UCSD-AML1 (cell line): ENCODE measurements around the gene RPL22.
A peak's percentile ranks its signal among the peaks of the same experiment; 100 is the strongest.

Experiments used
- DNase-seq: peaks from one replicate; lab custom pipeline; 2025; ENCODE audit not compliant: unreplicated experiment; lab: John Stamatoyannopoulos, UW

Gene RPL22

DNA sequence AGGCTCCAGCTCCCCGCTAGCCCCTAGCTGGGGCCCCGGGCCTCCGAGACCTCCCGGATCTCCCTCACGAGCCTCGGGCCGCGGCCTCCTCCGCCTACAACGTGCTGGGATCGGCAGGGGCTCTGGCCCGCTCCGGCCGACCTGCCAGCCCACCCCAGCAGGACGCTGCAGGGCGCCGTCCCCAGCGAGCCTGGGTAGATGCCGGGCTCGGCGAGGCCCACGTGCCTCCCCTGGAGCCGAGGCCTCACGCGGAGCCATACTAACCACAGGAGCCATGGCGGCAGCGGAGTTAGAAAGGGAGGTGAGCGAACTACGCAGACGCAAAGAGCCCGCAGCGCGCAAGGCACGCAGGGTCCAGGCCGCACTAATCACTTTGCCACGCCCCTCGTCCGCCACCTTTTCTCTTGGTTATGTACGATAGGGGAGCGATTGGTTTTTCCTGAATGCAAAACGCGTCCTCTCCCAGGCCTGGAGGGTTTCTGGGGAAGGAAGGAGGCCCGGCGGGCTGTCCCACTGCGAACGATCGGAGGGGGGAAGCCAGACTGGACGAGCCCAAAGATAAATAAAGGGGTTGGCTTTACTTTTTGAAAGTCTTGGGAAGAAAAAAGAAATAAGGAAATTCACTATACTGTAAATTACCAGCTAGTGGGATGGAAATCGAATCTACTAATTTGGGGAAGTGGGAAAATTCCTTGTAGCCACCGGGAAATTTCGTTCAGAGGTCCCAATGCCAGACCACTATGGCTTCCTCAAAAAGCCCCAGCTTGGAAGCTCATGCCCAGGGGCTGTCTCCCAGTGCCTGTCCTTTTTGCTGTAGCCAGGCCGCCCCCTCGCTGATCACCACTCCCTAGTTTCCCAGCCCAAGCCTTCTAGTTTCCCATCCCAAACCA is at the start of gene RPL22:
Gene RPL22, minus strand, starts transcription at position 298 of the 890 bp plus-strand sequence. Its CDS starts 22 bp downstream, at position 276.
- DNase-seq, result peak; percentile 98

DNA sequence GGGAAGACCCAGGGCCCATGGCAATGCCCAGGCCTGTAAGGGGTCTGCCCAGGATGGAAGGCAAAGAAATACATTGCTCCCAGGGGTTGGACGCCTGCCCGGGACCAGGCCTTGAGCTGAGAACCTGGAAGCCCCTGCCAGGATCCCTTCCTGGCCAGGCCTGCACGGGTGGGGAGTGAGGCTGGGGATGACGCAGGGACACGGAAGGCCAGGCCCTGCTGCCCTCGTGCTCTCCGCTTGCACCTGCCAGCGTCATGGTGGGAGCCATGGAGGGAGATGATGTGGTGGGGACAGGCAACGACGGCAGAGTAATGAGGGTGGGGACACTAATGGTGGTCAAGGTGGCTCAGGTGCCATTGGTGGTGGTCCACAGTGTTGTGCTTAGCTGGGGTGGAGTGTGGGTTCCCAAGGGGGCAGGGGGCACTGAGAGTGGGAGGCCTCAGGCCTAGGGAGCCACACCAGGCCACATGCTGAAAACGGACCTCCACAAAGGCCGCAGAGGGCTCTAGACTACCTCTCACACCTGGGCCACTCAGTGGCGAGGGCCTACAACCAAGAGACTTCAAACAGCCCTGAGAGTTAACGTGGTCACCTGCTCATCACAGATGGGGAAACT is 48.9 kb upstream of the RPL22 start:
- no peak for DNase-seq

DNA sequence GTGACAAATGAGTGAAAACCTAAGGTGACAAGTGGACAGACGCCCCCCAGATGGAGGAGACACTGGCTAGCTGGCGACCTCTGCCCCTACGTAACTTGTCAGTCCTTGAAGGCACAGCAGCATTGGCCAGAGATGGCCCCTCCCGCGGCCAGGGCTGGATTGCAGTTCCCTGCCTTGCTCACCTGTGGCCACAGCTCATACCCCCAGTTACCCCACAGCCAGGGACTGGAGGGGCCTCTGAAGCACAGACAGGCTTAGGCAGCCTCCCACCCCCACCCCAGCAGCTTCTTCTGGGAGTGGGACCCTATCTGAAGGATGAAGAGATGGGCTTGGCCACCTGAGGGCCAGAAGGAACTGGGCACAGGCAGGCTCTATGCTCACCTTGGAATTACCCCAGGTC is 48.3 kb upstream of the RPL22 start:
- no peak for DNase-seq

DNA sequence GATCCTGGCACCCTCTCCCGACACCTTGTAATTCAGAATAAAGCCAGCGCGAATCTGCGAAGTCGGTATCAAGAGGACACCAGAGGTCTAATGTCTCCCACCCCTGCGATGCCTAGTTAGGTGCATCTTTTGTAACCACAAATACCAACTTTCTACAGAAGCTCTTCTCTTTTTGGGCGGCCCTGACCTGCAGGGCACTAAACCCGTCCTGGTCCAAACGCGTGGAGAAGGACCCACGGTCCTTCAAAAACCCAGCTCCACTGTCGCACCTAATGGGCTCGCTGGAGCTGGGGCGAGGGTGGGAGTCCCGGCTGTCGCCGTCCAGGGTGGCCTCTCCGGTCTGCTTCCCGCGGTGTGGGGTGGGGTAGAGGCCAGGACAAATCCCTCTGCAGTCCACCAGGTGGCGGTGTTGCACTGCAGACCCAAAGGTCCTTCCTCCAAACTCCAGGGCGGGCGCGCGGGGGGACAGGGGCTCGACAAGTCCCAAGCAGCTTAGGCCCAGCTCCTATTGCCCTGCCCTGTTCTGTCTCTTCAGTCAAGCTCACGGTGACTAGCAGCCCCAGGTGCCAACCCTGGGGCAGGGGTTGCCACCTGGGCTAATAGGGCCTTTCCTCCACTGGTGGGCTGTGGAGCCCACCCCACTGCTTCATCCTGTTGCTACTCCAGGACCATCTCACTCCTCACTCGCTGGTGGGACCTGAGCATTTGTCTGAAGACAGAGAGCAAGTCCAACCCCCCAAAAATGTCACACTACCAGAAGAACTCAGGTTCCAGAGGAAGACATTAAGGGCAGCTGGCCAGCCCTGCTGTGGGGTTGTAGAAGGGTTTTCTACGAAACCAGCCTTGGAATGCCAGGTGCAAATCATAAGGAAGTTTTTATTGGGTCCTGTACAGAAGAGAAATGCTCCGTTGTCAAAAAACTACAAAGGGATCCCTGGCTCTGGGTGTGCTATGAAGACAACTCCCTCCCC is 47.4 kb upstream of the RPL22 start:
- peak; percentile 69 for DNase-seq

DNA sequence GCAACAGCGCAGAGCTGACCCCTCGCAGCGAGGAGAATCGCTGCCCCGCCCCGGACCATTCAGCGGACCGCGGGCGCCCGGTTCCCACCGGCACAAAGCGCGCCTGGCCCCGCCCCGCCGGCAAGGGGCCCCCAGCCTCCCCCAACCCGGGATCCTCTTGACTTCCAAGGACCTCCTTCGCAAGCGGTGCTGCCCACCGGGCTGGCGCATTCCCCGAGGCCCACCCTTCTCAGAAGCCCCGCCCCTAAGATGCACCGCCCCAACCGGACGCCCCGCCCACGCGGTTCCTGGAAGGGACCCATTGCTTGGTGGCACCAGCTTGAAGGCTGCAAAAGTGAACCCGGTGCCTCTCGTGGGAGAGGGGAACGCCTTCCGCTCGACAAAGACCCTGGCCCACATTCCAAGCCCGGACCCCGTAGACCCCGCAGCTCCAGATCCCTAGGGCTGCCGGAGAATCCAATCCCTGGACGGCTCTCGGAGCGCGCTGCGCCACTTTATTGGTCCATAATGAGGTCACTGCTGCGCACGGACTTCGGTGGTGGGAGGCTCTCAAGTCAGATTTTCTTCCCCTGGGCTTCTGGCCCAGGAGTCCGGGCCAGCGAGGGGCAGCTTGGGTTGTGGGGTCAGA is 46.6 kb upstream of the RPL22 start:
- DNase-seq, result no peak

DNA sequence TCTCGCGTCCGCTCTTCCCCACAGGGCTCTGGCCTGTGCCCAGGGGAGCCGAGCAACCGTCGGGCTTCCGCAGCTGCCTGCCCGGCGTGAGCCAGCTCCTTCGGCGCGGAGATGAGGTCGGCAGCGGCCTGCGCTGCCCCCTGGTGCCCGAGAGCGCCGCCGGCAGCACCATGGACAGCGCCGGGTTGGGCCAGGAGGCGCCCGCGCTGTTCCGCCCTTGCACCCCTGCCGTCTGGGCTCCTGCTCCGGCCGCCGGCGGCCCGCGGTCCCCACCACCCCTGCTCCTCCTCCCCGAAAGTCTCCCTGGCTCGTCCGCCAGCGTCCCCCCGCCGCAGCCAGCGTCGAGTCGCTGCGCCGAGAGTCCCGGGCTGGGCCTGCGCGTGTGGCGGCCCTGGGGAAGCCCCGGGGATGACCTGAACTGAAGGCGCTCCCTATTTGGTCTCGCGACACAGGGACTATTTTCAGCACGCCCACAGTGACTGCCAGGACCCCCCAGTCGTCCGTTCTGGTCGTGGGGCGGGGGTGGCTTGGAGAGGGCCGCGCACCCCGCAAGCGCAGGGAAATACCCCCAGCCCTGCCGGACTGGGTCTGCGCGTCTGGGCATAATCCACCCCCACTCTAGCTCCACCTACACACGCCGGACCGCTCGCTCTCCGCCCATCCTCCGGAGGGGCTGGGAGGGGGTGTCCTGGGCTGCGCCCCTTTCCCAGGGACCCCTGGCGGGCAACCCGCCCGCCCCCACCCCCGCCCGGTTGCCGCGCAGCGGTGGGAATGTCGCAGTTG is 45.9 kb upstream of the RPL22 start:
- DNase-seq, result peak; percentile 87

DNA sequence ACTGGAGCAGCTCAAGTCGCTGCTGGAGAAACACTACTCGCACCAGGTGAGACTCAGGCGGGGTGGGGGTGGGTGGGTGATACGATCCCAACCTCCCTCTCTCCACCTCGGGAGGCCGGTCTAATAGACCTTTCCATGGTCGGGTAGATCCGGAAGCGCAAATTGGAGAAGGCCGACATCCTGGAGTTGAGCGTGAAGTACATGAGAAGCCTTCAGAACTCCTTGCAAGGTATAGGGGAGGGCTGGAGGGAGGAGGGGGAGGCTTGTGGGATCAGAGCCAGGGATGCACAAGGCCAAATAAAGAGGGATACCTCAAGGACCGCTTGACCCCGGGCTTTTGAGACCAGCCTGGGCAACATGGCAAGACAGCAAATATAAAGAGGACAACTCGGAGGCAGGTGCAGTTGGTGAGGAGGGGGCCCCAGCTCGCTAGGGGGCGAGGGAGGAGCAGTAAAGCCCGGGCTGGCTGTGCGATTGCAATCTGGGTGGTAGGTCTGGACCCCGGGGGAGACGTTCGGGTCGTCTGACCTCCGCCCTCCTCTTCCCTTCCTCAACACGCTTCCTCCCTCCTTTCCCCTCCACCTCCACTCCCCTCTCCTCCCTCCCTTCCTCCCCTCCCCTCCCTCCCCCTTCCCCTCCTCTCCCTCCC is 45.1 kb upstream of the RPL22 start:
- DNase-seq, result no peak

DNA sequence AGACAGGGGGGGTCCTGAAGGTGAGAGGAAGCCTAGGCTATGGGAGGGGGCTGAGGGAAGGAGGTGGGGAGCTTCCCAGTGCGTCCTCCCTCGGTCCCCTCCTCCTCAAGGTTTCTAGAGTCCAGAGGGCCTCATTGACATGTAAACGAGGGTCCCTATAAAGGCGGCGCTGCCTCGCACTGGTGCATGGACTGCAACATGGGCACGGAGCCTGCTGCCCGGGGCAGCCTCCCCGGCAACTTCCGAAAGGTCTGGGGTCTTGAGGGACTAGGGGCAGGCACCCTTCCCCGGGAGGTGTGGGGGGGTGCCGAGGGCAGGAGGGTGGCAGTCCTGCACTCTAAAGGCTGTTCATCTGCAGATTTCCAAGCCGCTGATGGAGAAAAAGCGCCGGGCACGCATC is 44.6 kb upstream of the RPL22 start, which contains the start of gene HES3:
Gene HES3, plus strand, starts transcription at position 187 of the 400 bp plus-strand sequence. Its CDS starts 187 bp downstream, at position 374.
- no peak for DNase-seq

DNA sequence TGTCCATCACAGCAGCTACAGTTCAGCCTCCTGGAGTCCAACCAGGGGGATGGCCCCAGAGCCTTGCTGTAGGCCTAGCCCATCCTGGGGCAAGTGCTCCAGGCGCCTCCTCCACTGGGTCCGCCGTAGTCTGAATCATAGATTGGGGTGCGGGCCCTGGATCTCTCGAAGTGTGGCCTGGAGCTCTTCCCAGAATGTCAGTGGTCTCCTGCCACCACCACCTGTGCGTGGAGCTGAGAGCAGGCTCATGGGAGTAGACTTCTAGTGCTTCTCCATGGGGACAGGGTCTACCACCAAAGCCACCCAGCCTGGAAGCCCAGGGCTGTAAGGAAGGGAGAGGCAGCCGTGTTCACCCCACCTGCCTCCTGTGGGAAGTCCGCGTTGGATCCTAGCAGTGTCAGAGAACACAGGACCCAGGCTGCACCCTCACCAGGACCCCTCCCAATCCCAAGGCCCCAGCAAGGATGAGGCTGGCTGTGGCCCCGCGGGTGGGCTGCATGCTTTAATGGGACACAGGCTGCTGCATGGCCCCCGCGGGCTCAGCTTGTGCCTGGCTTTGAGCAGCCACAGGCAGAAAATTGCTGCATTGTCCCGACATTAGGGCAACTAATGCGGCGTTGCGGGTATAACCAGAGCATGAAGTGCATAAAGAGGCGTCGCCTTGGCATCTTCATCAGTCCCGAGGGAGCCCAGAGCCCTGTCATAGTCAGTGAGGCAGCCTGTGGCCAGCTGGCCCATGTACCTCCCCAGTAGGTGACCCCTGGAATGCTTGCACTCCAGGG is 43.8 kb upstream of the RPL22 start:
- no peak for DNase-seq

DNA sequence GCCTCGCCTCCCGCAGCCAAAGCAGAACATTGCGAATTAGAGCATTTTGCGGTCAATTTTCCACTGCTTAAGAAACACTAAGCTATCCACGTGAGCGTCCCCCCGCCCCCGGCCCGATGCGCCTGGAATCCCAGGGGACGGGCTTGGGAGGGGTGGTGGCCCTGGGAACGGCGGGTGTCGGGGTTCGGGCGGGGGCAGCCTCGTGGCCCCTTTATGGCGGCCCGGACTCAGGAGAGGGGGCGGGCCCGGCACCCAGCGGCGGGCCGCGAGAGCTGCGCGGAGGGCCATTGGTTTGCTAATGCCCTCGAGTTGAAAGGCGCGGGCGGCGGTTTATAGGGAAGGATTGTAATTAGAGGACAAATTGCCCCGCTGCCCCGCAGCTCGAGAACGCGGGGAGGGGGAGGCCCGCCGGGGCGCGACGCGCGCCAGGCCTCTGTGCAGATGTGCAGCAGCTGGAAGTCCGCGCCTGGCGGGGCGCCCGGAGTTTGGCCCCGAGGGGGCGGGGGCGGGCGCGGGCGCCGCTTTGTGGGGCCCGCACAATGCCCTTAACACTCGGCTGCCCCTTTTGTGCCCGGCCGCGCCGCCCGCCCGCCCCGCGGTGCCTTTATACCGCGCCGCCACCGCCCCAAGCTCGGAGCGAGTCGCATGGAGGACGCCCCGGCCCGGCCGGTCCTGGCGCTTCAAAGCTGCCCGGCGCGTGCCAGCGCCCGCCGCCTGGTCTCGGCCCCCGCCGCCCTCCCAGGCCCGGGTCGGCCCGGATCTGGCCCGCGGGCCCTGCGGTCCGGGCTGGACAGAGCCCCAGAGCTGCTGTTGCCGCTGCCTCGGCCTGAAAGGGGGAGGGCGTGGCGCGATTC is 42.7 kb upstream of the RPL22 start:
- DNase-seq, result no peak

DNA sequence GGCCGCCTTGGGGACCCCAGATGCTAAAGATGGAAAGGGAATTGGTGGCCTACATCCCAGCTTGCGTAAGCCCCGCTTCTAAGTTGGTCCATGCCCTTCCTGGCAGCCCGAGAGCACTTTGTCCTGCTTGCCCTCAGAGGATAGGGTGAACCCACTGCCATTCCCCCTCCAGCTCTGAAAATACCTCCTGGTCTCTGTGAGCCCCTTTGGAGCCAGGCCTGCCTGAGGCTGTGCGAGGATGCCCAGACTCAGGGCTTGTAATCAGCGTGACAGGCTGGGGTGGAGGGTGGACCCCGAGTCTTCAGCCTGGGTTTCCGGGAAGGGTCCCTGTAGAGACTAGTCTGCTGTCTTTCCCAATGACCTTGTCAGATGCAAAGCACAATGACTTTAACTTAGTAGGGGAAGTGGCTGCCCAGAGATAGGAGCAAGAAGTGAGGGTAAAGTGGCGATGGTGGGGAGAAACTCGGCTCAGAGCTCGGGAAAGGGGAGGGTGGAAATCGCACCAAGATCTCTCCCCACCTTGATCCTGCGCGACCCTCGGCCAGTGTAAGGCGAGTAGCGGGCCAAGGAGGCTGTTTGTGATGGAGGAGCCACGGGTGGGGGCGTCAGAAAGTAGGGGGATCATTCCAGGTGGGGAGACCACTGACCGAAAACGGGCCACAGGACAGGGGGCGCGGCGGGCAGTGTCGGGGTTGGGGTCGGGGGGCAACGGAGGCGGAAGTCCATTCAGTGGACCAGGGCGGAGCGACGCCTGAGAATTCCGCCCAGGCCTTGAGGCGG is 41.9 kb upstream of the RPL22 start:
- DNase-seq, result no peak

DNA sequence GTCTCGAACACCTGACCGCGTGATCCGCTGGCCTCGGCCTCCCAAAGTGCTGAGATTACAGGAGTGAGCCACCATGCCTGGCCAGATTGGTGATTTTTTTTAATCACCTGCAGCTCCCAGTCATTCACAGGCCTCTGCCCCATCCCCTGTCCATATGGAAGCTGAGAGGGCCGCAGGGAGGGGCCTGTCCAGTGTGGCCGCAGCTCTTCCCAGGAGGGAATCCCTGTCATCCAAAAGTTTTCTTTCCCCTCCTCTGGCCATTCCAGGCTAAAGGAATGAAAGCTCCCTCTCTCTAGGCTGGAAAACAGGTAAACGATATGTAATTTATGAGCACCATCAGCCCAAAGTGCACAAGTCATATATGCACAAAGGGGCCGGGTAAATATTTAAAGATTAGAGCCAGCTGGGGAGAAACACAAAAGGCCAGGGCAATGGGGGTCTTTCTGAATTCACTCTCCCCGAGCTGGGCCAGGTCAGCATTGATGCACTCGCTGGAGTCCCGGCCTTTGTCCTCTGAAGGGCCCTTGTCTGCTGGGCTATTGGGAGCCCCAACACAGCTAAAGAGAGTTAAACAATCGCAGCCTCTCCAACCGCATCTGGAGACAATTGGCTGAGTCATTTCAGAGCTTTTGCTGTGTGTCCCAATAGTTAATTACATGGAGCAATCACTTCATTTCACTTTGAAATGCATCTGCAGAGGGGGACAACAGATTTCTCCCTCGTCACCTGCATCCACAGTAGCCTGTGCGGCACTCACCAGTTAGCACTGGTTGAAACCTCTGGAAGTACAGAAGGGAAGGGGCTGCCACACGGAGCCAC is 40.8 kb upstream of the RPL22 start:
- DNase-seq, result no peak

DNA sequence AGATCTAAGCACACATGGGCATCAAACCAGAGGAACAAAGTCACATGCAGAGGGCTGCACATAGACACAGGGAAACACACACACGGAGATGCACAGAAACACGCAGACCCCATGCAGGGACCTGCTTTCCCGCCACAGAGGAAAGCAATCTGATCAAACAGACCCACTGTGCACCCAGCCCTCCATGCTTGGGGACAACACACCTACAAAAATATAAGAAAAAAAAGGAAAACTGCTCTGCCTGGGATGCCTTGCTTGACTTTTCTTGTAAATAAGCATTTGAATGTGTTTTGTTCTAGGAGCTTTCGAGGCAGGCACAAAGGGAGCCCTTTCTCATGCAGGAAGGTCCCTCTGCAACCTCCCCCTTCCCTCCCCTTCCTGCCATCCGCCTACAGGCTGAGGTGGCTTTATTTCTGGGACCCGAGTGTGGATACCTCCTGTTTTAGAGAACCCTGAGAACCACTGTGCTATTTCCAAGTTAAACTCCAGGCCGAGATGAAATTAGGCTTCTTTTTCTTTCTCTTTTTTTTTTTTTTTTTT is 39.9 kb upstream of the RPL22 start:
- no peak for DNase-seq

DNA sequence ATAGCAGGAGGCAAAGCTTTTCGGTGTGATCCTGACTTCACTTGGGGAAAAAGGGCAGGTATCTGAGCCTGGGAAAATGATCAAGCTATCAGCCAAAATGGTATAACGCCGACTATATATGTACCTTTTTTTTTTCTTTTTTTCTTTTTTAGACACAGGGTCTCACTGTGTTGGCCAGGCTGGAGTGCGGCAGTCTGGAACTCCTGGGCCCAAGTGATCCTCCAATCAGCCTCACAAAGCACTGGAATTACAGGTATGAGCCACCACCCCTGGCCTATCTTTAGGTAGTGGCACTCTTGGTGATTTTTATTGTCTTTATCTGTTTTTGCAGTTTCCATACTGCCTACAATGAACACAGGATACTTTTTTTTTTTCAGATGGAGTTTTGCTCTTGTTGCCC is 37.7 kb upstream of the RPL22 start:
- DNase-seq, result no peak

DNA sequence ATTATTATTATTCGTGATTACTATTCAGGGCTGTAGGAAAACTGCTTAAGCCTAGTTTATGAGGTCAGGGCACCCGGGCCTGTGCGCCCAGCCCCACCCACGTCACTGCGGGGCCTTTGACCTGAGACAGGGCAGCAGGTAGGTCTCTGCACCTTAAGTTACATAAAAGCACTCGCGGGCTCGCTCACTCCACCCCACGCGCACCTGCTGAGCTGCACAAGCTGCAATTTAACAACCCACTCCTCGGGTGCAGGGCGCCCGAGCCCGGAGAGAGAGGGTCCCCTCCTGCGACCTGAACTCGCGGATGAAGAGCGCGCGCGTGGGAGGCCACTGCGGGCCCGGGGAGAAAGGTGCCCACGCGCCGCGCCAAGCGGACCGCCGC is 35.9 kb upstream of the RPL22 start:
- DNase-seq, result no peak
